GM10847 (cell line): ENCODE measurements around the gene SMG9.

Experiments used
- POLR2A ChIP-seq: IDR thresholded peaks from 2 replicates; pipeline ENCODE4 v1.6.1; 2011; ENCODE audit not compliant: insufficient read length; ENCODE audit errors: extremely low read depth

SMG9 gene

DNA sequence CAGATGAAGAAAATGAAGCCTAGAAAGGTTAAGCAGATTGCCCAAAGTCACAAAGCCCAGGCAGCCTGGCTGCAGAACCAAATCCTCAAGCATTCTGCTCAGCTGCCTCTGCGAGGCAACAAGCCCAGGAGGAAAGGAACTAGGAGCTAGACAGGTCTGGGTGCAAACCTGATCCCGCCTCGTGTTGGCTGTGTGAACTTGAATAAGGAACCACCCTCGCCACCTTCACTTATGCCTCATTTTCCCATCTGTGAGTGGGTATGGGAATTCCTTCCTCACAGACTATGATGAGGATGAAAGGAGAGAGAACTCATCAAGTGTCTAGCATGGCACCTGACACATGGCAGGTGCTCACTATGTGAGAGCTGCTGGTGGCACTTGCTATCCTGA is 6.6 kb downstream of the SMG9 start:
- TF ChIP-seq POLR2A: no peak

DNA sequence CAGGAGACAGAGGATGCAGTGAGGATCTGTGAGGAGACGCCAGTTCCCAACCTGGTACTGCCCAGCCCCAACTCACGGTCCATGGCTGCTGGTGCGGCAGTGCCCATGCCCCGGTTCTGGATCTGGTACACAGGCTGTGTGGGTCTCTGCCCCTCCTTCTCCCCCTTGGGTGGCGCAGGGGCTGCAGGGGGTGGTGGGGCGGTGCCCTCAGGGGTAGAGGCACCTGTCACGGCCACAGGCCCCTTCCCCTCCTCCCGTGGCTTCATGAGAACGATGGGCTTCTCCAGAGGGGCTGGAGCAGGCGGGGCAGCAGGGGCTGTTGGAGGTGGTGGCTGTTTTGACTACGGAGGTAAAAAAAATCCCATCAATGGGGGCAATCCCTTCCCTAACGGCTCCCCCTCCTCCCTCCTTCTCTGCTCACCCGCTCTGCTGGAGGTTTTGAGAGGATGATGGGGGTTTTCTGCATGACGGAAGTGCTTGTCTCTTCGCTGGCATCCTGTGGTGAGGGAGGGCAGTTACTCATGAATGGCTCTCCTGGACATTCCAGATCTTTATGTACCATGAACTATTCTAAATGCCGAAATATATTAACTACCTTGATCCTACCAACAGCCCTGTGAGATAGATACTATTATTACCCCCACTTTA is 7.1 kb downstream of the SMG9 start:
- no peak for TF ChIP-seq POLR2A

DNA sequence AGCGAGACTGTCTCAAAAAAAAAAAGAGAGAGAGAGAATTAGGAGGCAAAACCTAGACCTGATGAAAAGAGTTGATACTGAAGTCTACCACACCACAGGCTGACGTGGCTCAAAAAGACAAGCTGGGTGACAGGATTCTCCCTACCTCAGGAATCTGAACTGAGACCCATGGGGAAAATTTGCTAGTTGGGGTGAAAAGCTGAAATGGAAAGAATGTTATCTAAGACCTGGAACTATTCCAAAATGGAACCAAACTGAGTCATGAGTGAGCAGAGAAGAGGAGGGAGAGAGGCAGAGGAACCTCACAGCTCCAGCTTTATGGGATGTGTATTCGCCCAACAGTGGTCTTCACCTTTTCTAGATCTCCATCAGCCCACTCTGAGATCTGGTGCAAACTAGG is 11.7 kb downstream of the SMG9 start:
- no peak for TF ChIP-seq POLR2A

DNA sequence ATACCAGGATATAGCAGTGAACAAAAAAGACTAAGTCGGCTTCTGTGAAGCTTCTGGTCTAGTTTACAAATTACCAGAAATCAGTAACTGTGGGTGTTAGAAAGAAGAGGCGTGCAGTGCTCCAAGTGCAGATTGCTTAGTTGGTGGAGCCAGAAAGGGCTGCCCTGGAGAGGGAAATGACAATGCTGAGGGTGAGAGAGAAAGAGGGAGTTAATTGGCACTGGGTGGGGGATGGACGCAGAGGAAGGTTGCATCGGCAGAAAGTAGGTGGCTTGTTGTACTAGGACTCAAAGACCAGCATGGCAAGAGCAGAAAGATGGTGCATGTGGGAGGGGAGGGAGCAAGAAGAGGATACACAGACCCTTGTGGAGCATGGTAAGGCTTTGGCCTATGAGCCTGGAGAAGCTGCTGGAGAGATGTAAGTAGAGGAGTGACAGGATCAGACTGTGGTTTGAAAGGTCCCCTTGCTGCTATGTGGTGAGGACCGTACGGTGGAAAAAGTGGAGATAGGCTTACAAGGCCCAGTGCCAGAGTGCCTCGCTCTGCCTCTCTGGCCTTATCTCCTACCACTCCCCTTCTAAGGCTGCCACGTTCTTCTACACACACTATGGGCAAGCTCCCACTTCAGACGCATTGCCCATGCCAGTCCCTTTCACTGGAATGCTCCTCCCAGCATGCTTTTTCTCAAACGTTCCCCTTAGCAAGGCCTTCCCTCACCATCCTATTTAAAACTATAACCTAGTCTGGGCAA is 13.5 kb downstream of the SMG9 start:
- no peak for TF ChIP-seq POLR2A

DNA sequence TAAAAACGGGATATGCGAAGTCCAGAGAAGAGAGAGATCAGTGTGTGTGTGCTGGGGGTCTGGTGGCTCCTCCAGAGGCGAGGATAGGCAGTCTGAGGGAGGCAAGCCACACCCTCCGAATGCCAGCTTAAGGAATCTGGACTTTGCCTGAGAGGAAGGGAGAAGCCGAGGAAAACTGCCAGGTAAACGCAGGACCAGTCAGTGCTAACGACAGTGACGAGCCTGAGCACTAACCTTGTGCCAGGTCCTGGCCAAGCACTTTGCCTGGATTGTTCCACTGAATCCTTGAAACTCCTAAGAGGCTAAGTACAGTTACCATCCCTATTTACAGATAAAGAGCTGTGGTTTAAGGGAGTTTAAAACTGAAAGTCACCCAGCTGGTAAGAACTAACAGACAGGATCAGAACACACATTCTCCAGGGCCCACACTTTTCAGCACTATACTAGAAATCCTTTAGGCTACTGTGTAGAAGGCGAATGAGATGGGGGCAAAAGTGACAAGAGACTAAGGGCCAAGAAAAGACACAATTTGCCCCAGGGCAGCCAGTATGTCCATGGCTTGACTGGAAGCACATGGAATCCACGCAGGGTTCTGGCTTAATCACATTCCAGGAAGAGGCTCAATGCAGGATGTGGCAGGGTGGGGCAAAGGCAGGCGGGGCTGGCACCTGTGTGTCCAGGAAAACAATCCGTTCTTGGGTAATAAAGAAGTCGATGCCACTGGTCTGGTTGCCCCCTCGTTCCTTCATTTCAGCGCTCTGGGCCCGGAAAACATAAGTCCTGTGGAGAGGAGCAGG is 15.1 kb downstream of the SMG9 start:
- TF ChIP-seq POLR2A: no peak

DNA sequence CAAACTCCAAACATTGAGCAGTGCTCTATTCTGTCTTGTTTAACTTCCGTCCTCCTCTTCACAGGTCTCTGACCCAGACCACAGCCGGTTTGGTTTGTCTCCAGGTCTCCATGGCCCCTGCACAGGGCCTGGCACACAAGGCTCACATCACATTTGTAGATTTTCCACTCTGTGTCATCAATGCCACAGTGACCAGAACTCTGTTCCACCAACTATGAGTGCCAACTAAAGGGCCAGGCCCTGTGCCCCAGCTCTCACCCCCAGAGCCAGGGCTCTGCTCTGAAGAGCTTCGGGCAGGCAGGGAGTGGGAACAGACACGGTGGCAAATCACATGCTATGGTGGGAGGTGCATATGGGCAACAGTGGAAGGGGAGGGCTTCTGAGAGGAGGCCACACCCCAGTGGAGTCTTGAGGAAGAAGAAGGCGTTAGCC is 16.0 kb downstream of the SMG9 start:
- no peak for TF ChIP-seq POLR2A

DNA sequence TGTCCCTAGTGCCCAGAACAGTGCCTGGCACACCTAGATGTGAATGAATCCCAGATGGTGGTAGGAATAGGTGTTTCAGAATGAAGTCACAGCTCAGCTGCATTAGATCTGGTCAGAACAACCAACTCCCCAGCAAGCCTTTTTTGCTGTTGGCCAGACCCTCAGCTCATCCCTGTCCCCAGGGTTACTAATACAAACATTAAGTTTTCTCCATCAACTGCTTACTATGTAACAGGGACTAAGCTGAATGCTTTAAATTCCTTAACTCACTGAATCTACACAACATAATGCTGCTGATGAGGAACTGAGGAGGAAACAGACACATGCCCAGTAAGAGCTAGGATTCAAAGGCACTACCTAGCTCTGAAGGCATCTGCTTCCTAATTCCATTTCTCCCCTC is 18.8 kb downstream of the SMG9 start:
- TF ChIP-seq POLR2A: no peak

DNA sequence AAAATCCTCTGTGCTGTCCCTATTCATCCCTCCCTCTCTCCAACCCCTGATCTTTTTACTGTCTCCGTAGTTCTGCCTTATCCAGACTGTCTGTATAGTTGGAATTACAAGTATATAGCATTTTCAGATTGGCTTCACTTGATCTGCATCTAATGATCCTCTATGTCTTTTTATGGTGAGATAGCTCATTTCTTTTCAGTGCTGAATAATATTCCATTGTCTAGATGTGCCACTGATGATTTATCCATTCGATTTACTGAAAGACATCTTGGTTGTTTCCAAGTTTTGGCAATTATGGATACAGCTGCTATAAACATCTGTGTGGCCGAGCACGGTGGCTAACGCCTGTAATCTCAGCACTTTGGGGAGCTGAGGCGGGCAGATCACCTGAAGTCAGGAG is 19.7 kb downstream of the SMG9 start:
- no peak for TF ChIP-seq POLR2A

DNA sequence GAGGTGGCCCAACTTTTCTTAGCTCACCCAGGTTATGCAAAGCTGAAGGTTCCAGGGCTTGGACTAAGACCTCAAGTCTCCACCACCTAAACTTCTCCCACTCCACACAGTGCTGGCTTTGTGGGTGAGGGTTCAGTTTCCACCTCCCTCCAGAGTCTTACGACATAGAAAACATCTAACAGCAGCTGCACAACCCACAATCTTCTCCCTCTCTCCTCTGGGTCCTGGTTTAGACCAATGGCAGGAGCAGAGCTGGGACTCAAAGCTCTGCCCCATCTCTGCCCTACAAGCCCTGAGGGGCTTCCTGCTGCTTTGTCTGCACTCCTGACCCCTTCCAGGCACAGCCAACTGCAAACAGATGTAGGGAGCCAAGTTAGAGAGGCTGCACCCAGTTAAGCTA is 22.9 kb downstream of the SMG9 start:
- TF ChIP-seq POLR2A: no peak

DNA sequence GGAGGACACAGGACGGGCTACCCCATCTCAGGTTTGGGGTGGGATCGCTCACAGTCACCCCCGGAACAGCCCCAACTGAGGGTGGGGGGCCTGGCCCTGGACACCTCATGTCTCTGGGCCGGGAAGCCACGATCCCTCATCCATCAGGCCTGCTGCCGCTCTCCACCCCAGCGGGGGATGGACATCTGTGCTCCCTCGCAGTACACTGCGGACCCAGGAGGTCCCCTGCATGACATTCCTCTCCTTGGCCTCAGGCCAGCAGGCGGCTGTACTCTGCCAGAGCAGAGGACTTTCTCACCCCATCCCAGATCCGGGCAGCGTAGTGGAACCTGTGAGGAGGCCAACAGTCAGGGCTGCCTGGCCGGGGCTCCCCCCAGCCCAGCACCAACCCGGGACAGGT is 23.4 kb downstream of the SMG9 start:
- no peak for TF ChIP-seq POLR2A

DNA sequence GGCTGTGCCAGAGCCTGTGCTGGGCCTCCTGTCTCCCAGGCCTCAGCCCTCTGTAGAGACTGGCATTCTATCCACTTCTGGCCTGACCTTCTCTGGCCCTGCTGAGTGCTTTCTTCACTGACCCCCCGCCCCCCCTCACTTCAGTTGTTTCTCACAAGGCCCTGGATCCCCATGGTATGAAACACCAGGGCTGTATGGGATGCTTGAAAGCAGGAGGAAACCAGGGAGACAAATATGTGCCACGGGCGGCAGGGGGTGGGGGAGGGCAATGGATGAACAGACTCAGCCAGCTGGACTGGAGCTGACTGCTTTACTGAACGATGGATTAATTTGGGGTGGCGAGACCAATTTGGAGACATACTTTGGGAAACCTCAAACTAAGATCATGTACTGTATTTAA is 24.8 kb downstream of the SMG9 start:
- TF ChIP-seq POLR2A: no peak

DNA sequence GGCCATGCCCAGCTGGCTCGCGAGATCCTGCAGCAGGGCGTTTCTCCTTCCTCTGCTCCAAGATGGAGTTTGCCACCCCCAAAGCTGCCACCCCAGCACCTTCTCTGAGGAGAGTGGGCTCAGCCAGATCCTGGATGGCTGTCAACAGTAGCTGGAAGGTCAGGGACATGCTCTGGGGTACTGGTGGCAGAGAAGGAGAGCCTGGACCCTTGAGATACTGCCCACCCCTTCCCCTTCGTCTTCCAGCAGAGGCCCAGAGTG is 27.2 kb downstream of the SMG9 start:
- TF ChIP-seq POLR2A: no peak

DNA sequence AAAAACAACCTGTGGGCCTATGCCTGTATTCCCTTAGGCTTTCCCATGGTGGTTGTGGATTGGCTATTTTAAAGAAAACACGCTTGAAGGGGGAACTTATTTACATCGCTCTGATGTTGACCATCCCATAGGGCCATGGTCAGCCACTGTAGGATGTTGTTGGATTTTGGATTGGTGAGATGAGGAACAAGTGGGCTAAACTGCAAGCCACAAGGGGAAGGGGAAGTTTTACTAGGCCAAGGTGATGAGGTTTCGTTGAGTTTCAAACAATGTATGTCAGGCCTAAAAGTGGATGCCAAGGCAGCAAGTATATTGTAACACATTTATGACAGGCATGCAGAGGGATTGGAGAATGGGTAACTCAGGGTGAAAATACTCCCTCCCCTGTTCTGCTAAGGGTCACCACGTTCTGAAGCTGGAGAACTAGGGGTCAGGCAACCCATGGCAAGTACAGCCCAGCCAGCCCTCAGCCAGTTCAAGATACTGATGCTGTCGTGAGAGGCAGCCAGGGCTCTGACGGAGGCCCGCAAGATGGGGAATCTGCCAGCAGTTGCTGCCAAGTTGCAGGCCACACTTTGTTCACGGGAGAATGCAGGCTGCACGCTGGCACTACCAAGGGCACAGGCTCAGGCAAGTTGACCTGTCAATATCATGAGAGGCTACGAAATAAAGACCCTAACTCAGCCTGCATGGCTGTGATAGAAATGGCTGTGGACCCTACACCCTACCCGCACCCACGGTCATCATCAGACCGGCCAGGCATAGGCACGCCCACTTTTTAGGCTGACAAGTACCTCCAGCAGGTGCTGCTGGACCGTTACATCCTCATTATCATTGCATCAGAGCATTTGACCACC is 27.8 kb downstream of the SMG9 start:
- TF ChIP-seq POLR2A: no peak

DNA sequence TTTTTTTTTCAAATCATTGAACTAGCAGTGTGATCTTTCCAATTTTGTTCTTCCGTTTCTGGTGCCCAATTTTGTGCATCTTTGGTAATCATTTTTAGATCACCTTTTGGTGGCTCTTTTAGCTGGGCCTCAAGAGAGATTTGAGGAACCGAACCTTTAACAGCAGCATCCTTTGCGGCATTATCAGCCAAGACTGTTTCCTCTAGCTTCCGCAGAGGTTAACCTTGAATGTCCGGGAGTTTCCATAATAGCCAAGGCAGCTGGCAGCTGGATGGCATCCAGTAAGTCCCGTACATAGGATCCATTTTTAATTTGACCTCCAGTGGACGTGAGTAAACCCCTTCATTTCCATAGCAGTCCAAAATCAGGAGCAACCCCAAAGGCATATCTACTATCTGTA is 29.3 kb downstream of the SMG9 start:
- no peak for TF ChIP-seq POLR2A

DNA sequence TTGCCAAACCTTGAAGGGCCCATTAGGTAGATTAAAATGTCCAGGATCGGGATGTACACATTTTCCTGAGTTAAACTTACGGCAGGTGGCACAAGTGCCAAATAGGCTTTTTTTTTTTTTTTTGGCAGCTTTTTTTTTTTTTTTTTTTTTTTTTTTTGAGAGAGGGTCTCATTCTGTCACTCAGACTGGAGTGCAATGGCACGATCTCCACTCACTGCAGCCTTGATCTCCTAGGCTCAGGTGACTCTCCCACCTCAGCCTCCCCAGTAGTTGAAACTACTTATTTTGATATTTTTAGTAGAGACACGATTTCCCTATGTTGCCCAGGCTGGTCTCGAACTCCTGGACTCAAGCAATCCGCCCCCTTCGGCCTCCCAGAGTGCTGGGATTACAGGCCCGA is 29.9 kb downstream of the SMG9 start:
- TF ChIP-seq POLR2A: no peak
